Measurements from ENCODE around the gene ZNF474.

ZNF474 gene

GRCh38 chr5:122153230-122153629, 23.9 kb downstream of the ZNF474 start:
- in situ Hi-C loops (cut with MboI; ENCODE audit: low sequenced_read_pairs) = no loop called here

- in situ Hi-C loops (cut with MboI; ENCODE audit: low sequenced_read_pairs) = no loop called here
These were observed 24.4 kb downstream of the ZNF474 start for GRCh38 chr5:122153774-122154173.

- in situ Hi-C loops (cut with MboI; ENCODE audit: low sequenced_read_pairs) = no loop called here
These were observed 25.1 kb downstream of the ZNF474 start for GRCh38 chr5:122154491-122154890.

- in situ Hi-C loops (cut with MboI; ENCODE audit: low sequenced_read_pairs) = no loop called here
These were observed 25.6 kb downstream of the ZNF474 start for GRCh38 chr5:122154910-122155309.

GRCh38 chr5:122155546-122155945, 26.2 kb downstream of the ZNF474 start:
- in situ Hi-C loops (cut with MboI; ENCODE audit: low sequenced_read_pairs) = no loop called here

GRCh38 chr5:122156724-122157325, 27.5 kb downstream of the ZNF474 start:
- in situ Hi-C loops (cut with MboI; ENCODE audit: low sequenced_read_pairs) = no loop called here

- in situ Hi-C loops (cut with MboI; ENCODE audit: low sequenced_read_pairs) = no loop called here
These were observed 32.8 kb downstream of the ZNF474 start for GRCh38 chr5:122162100-122162638.

- in situ Hi-C loops (cut with MboI; ENCODE audit: low sequenced_read_pairs) = no loop called here
These were observed 34.0 kb downstream of the ZNF474 start for GRCh38 chr5:122163121-122164069.

GRCh38 chr5:122164070-122164435, 34.7 kb downstream of the ZNF474 start:
- in situ Hi-C loops (cut with MboI; ENCODE audit: low sequenced_read_pairs) = no loop called here

GRCh38 chr5:122164831-122165558, 35.6 kb downstream of the ZNF474 start:
- in situ Hi-C loops (cut with MboI; ENCODE audit: low sequenced_read_pairs) = no loop called here

GRCh38 chr5:122165559-122166078, 36.3 kb downstream of the ZNF474 start:
- in situ Hi-C loops (cut with MboI; ENCODE audit: low sequenced_read_pairs) = no loop called here

- in situ Hi-C loops (cut with MboI; ENCODE audit: low sequenced_read_pairs) = no loop called here
These were observed 40.2 kb downstream of the ZNF474 start for GRCh38 chr5:122169350-122170103.

- in situ Hi-C loops (cut with MboI; ENCODE audit: low sequenced_read_pairs) = no loop called here
These were observed 41.3 kb downstream of the ZNF474 start for GRCh38 chr5:122170620-122171019.

- in situ Hi-C loops (cut with MboI; ENCODE audit: low sequenced_read_pairs) = no loop called here
These were observed 42.9 kb downstream of the ZNF474 start for GRCh38 chr5:122172207-122172606.

GRCh38 chr5:122173474-122174415, 44.4 kb downstream of the ZNF474 start:
- in situ Hi-C loops (cut with MboI; ENCODE audit: low sequenced_read_pairs) = no loop called here

GRCh38 chr5:122175091-122175490, 45.7 kb downstream of the ZNF474 start:
- in situ Hi-C loops (cut with MboI; ENCODE audit: low sequenced_read_pairs) = no loop called here

GRCh38 chr5:122175852-122176251, 46.5 kb downstream of the ZNF474 start:
- in situ Hi-C loops (cut with MboI; ENCODE audit: low sequenced_read_pairs) = no loop called here

- in situ Hi-C loops (cut with MboI; ENCODE audit: low sequenced_read_pairs) = no loop called here
These were observed 47.8 kb downstream of the ZNF474 start for GRCh38 chr5:122177161-122177560.

- in situ Hi-C loops (cut with MboI; ENCODE audit: low sequenced_read_pairs) = no loop called here
These were observed 50.4 kb downstream of the ZNF474 start for GRCh38 chr5:122179701-122180100.
